GM21717 (cell line): Measurements from ENCODE around the gene DCAF6.
"Not testable (repeated sequence)": the region's sequence is repeated elsewhere in the genome, so short reads cannot be mapped to it uniquely, and the experiment has no call there.

Source experiments
- ATAC-seq: cut with Tn5 transposase; IDR thresholded peaks from one replicate; pipeline ENCODE4 v1.9.1; 2021; ENCODE audit warnings: mild to moderate bottlenecking, moderate library complexity; ENCODE audit not compliant: unreplicated experiment

The DCAF6 gene

DNA sequence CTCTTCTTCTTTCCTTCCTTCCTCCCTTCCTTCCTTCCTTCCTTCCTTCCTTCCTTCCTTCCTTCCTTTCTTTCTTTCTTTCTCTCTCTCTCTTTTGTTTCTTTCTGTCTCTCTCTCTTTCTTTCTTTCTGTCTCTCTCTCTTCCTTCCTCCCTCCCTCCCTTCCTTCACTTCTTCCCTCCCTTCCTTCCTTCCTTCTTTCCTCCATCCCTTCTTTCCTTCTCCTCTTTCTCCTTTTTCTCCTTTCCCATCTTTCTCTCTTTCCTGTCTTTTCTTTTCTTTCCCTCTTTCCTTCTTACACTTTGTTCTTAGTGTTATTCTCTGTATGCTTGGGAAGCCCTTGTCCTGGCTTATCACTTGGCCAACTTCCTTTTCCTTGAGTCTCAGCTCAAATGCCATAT, 72.8 kb downstream of the DCAF6 start:
- no peak for ATAC-seq

DNA sequence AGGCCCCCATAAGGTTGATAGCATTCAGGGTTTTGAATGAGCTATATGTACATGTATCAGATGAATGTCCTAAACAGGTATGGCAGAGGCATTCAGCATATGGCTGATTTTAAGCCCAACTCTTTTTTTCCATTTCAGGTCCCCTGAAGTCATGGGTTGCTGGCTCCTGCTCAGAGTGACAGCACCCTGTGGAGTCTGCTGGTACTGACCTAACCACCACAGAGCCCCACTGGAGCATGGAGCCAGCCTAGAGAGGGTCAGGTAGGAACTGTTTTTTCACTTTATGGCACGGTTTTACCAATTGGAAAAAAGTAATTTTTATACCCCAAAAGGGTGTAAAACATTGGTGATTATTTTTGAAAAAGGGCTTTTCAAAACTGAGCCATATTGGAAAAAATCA, 82.9 kb downstream of the DCAF6 start:
- ATAC-seq, result no peak

DNA sequence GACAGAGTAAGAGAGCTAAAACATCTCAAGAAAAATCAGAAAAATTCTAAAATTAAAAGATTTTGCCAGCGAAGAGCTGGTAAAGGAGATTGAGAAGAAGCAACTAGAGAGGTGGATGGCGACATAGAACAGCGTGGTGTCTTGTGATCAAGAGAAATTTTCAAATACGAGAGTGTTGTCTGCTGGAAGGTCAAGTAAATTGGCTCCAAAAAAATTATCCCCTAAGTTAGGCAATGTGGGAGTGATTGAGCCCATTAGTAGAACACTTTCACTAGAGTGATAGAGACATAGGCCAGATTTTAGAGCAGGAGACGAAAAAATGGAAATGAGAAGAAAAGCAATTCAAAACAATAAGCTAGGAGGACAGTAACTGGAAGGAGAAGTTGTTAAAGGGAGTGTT, 94.7 kb downstream of the DCAF6 start:
- ATAC-seq, result no peak

DNA sequence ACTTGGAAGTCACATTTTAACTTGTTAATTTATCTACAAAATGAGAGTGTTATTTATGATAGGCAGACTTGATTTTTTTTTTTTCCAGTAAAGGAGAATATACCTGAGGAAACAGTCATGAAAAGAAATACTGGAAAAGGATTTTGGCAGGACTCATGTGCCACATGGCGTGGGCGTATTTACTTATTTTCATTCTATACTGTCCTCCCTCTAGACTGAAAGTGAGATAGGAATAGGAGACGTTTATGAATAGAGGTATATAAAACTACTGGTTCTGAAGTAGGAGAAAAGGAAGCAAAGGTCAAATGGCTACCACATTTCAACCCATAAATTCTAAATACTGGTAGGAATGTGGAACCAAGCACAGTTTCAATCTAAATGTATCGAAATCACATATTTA, 95.1 kb downstream of the DCAF6 start:
- no peak for ATAC-seq

DNA sequence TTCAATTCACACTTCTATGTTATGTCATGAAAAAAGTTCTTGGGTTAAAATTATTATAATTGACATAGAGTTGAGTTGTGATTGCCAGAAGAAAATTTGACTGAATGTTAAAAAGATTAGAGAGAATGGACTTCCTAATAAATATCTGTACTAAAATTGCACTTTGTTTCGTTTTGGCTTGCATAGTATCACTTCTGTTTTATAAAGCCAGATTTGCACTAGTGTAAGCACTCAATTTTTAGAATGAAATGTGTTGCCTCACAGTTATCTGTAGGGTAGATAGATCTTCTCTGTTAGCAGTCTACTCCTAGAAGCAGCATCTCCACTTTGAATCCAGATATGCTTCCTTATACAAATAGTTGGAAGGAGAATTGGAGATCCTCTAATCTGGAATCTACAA, 95.5 kb downstream of the DCAF6 start:
- ATAC-seq, result no peak

DNA sequence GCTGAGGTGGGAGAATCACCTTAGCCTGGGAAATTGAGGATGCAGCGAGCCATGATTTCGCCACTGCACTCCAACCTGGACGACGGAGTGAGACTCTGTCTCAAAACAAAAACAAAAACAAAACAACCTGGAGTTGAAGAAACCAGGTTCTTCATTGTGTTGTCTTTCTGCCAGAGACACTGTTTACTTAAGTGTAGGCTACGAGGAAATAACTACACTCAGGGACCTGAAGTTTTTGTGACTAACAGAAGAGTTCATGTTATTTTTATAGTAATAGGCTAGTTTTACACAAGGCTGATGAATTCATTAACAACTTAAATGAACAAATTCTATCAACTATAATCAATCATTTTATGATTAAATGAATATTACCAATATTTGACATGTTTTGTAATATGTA, 98.9 kb downstream of the DCAF6 start:
- ATAC-seq, result no peak

DNA sequence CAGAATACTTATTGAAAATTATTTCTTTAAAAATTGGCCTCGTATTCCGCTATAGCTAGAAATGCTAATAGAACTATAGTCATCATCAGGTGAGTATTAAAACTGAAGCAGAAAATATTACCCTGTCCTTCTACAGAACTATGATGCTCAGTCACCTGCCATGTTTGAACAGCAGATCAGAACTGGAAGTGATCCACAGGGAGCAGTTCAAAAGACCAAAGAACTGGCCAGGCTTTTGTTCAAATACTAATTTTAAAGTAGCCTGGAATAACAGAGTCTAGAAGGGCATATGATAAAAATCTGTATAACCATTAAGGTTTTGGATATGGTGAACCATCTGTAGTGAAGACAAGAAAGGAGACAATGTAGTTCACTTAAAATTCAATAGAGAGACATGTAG, 105.9 kb downstream of the DCAF6 start:
- ATAC-seq, result no peak

DNA sequence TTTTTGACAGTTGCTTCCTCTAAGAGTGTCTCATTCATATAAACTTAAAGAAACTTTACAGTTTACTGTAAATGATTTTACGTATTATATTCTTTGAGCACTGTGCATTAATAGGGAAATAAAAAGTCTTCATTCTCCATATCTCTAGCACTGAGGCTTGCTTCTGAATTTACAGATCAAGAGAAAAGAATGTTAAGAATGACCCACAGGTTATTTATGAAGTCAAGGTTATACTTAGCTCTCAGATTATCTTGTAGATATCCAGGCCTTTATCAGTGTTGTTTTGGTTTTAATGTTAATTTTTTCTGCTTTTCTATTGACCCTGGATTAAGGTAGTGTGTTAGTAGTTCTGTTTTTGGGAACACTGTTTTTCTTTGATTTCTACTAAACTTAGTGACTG, 108.8 kb downstream of the DCAF6 start:
- no peak for ATAC-seq

DNA sequence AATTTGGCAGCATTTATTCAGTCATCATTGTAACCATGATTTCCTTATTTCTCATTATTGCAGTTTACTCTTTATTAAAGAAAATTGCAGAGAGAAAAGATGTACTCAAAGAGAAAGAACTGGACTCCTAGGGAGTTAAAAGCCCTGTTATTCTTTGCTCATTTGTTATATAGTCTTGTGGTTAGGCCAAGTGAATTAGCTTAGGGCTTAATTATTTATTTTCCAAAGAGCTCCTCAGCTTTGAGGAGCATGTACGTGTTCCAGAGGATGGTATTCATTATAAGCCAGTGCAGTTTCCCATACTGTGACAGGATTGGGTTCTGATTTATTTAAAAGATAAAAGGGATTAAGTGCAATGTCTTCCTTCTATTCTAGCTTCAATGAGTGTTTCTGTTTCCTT, 113.8 kb downstream of the DCAF6 start:
- no peak for ATAC-seq

DNA sequence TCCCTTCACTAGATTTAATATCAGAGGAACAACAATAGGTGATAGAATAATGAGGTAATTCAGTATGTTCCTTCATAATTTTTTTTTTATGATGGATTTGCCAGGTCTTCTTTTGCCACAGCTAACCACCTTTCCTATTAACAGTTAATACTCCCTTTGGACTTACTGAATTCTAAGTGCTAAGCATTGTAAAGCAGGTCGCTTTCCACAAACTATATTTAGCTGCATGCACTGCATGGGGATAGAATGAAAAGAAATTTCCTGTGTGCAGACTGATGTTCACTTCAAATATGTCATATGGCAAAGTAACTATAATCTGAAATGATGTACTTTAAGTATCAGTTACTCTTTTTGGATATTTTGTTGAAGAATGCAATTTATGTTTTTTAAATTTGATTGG, 114.4 kb downstream of the DCAF6 start:
- no peak for ATAC-seq

DNA sequence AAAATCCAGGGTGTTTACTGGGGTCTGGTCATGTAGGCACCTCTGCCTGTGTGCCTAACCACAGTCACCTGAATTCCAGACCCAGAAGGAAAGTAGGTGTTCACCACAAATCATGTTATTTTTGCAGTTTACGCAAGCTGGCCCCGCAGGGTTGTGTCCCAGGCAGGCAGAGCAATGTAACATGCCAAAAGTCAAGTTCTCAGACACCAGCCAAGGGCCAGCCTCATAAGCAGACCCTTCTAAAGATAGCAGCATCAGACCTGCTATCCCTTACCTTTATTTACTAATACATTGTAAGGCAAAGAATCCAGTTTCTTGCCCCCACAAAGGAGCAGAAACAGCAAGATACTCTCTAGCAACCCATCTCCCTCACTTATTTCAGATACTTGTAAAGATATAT, 117.2 kb downstream of the DCAF6 start:
- no peak for ATAC-seq

DNA sequence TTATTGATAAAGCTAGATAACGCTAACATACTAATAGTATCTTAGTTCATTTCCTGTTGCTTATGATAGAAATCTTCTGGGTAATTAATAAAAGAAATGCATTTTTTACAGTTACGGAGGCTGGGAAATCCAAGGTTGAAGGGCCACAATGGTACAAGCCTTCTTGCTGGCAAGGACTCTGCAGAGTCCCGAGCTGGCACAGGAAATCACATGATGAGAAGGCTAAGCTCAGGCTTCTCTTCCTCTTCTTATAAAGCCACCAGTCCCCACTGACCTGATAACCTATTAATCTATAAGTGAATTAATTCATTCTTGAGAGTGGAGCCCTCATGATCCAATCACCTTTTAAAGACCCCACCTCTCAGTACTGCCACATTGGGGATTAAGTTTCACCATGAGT, 117.6 kb downstream of the DCAF6 start:
- no peak for ATAC-seq

DNA sequence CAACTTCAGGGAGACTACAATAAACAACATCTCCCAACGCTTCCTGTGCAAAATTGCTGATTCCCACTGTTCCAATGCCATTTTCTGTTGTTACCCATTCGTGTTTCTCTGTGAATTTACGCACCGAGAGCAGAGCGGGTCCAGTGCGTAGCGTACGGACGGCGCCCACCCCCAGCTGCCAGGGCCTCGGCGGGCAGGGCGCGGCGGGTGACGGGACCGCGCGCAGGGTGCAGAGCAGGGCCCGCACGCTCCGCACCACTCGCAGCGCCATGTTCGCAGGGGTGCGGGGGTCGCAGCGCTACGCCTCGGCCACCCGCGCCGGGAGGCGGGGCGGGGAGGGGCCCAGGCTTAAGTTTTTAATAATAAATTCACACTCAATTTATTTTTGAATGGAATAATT, 119.7 kb downstream of the DCAF6 start:
- not testable (repeated sequence) for ATAC-seq

DNA sequence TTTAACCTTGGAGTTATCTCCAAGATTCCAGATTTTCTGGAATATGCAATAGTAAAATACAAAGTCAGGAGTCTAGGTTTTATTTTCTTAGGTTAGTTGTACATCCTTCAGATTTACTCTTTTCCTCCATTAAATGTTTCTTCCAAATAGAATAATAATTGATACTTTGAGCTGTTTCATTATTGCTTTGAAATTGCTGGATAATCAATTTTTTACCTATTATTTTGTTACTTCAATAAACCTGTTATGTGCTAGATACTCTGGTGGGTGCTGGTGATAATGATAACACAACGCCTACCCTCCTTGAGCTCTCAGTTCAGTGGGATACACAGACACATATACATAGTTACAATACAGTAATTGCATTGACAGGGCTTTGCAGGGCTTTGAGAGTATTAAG, 120.9 kb downstream of the DCAF6 start:
- no peak for ATAC-seq

DNA sequence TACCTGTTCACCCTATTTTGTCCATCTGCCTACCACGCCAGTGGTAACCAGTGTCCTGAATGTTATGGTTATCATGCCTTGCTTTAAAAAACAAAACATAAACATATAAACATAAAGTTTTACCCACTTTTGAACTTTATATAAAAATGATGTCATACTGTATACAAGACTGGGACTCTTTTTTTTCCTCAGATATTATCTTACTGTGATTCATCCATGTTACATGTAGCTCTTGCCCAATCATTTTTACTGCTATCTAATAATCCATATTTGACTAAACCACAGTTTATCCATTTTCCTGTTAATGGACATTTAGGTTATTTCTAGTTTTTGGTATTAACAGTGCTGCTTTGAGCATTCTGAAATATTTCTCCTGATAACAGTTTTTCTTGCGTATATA, 121.4 kb downstream of the DCAF6 start:
- ATAC-seq, result no peak

DNA sequence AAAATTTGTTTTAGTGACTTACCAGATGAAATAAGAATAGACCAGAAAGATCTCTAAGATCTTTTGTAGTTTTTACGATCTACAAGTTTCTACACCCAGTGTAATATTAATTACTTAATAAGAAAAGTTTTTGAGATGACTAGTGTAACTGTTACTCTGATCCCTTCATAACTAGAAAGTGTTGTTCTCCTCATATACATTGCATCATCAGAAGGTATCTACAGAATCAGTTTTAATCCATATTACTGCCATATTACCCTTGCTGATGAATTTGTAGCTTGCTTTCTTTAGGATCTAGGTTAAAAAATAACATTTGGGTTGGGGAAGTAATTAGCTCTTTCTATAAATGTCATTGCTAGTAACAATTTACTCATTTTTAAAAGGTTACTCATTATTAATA, 127.7 kb downstream of the DCAF6 start:
- ATAC-seq, result no peak

DNA sequence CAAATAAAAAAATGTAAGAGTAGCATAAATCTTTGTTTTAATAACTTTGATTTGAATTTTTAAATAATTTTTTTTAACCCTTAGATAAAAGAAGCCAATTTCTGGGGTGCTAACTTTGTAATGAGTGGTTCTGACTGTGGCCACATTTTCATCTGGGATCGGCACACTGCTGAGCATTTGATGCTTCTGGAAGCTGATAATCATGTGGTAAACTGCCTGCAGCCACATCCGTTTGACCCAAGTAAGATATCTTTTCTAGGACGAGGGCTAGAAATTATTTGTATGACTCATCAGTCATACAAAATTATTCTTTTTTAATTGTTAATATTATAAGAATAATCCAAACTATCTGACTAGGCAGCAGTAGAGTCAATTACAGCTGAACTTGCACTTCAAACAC, 129.0 kb downstream of the DCAF6 start:
- ATAC-seq, result no peak

DNA sequence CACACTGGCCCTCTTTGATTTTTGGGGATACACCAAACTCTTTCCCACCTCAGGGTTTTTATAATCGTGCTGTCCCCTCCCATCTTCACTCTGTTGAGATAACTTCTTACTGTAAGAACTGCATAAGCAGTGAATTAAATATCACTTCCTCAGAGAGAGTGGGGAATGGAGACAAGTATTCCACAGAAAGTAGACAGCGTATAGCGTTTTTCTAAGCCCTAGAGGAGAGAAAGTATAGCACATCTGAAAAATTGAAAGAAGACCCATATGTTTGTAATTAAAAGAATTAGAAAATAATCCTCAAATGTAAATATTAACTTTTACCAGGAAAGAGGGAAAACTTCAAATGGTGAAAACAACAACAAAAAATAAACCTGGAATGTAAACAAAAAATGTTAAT, 132.9 kb downstream of the DCAF6 start:
- ATAC-seq, result no peak

DNA sequence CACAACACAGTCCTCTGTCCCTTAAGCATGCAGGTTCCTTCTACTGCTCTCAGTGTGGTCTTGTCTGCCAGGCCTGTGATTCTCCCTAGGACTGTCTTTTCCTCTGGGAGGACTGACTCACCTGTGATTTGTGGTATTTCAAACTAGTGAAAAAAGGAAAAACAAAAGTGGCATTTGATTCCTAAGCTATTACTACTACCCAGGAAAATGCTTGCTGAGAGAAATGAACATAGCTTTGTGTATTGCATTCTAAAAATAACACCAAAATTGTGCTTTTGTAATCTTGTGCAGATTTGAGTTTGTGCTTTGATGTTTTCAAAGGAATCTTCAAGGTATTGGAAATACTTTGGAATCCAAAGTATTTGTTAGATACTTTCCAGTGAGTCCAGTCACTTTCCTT, 143.3 kb downstream of the DCAF6 start:
- no peak for ATAC-seq

DNA sequence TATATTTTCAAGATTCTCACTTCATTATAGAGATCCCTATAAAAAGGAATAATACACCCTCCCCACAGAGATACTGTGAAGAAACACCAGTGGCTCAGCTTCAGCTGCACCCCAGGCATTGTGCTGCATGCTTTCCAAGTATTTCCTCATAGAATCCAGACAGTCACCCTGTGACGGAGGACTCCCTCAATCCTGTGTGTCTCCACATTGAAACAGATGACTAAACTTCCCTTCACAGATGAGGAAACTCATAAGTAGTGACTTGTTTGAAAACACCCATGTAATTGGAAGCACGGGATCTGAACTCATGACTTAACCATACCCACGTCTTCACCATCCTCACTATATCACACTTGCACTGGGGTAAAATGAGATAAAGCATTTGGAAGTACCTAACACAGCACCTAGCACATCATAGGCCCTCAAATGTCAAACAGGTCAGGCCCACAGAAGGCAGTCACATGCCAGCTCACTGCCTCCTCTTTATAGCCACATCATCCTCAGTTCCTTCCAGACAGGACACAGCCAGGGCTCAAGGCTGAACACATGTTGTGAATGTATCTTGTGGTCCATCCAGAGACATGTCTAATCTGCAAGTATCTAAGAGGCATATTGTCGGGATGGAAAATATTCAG, 145.0 kb downstream of the DCAF6 start:
- ATAC-seq, result no peak

DNA sequence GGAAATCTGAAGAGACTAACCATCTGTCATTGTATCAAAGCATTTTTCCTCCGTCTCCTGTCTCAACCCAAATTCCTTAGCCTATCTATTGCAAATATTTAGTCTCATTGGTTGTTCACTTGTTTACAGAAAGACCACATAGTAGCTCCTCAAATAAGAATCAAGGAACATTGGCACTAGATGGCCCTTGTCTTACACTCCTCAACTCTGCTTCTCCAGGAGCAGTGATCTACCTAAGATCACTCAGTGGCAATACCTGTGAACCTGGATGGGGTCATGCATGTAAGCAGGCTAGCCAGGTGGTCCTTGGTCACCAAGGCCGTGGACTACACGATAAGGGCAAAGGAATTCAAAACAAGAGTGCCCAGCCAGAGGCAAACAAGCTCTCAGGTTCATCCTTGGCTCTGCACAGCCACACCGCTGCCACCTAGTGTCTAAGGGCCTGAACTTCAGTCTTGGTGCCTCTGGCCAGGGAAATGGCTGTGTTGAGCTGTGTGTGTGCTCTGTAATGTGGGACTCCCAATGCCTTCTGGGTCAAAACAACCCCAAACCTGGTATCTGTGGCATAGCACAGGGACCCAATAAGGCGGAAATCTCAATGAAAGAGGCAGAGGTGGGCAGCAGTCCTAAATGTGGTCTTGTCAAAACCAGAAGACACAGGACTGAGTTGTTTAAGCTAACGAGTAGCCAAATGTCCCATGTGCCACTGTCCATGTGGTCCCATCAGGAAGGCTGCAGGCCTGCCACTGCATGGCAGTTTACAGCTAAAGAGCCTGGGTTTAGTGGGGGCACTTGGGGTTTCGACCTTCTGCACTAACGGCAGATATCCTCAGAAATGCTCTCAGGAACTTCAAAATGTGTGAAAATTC, 145.8 kb downstream of the DCAF6 start:
- ATAC-seq, result peak; percentile 78

DNA sequence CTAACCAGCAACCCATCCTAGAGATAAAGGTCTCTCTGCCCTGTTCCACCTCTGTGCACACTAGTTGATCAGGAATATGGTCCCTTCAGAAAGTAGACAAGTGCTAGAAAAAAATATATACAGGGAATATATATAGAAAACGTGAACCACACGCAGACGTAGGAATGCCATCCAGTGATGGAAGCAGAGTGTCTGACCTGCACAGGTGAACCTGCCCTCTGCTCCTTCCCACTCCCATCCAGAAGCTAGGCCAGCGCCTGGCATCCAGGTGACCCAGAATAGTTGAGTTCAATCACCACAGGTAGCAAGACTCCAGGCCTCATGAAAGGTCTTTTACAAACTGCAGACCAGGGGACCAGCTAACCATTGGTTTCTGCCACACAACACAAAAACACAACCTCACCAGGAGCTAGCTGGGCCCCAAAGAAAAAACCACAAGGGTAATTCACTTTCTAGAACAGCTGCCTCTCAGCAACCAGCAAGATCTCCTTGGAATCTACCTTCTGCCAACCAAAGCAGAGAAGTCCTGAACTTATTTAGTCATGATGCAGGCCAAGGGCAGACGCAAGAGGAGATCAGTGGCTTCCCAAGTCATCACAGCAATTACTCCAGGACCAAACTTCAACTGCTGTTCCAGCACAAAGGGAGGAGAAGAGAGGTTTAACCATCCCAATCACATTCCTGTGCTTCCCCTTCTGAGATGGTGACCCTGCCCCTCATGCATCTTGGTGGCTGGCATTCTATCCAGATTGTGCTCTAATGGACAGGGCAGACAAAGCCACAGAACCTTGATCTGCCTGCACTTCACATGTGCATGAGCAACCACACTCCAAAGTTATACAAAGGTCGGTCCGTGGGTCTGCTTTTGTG, 147.2 kb downstream of the DCAF6 start:
- ATAC-seq, result no peak
